ENCODE results near the gene LAMA4. TPM values are rescaled to one million over a fixed set of nuclear protein-coding genes. Genes with fewer than 3 reads are reported as not detected.

Gene LAMA4
- total RNA-seq, 1 experiment from 2014 or later = 11.9 TPM

DNA sequence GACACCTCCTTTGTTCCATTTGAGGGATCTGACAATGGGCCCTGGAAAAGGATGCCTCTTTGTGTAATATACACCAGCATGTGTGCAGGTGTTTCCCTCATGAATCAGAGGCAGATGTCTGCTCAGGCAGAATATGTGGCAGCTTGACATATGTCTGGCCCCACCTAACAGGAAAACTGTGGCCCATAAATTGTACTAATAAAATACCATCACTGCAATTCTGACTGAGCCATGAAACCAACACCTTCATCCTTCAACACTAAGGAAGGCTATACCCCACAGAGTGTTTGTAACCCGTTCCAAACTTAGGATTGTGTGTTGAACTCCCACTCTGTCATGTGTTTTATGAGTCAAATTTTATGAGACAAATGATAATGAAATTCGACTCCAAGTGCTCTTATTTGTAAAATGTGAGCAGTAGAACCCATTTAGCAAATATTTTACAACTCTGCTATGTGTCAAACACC is 22.7 kb downstream of the LAMA4 start:
- POLR2A ChIA-PET = no interaction called here
- H3K4me1 ChIP-seq (ENCODE audit: control insufficient read depth, insufficient read depth, low read length) = 0 out of 2 replicates have a peak, but pooled peaks cover 7% of the 10 kb centered on the region

DNA sequence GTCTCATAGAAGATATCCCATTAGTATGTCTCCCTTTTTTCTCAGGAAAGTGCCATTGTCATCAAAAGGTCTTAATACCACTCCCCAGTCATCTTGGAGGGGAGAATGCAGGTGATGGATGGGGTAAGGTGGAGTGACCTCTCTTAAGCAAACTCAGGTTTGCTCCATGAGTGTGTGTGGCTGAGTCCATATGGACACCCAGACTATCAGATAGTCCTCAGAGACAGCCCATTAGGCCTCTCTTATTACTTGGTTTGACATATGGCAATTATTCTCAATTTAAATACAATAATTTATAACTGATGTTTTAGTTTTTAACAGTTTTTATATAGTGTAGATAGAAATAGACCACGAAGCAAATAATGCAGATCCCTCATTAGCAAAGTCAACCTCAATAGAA is 23.2 kb downstream of the LAMA4 start:
- no peaks in the 10 kb centered on the region for H3K9me3 ChIP-seq (ENCODE audit: control insufficient read depth, insufficient read depth, low read depth, low read length)
- in situ Hi-C loops (cut with HindIII; ENCODE audit: low pct_unique_long_range_greater_than_20kb, low sequenced_read_pairs) = no loop called here
- intact Hi-C loops (cut with micrococcal nuclease; ENCODE audit: unreplicated experiment) = no loop called here
- no TSS peak for BruUV-seq (replicated peaks)
- no peaks in the 10 kb centered on the region for H3K36me3 ChIP-seq (ENCODE audit: control insufficient read depth, insufficient read depth, low read length)
- ChIA-PET POLR2A (no interaction called here), CTCF (no interaction called here)
- H3K4me1 ChIP-seq (ENCODE audit: control insufficient read depth, insufficient read depth, low read length) = 0 out of 2 replicates have a peak, but pooled peaks cover 7% of the 10 kb centered on the region
- no peak overlapping the region for H3K27ac ChIP-seq (ENCODE audit: low read length)
- no peak for DNase-seq (ENCODE audit: low read depth, low spot score)
- no peak overlapping the region for H3K4me3 ChIP-seq (ENCODE audit: low read depth in 2 of 2, low read length in 2 of 2)
- no peak for ATAC-seq
- TF ChIP-seq, protein P1, sequence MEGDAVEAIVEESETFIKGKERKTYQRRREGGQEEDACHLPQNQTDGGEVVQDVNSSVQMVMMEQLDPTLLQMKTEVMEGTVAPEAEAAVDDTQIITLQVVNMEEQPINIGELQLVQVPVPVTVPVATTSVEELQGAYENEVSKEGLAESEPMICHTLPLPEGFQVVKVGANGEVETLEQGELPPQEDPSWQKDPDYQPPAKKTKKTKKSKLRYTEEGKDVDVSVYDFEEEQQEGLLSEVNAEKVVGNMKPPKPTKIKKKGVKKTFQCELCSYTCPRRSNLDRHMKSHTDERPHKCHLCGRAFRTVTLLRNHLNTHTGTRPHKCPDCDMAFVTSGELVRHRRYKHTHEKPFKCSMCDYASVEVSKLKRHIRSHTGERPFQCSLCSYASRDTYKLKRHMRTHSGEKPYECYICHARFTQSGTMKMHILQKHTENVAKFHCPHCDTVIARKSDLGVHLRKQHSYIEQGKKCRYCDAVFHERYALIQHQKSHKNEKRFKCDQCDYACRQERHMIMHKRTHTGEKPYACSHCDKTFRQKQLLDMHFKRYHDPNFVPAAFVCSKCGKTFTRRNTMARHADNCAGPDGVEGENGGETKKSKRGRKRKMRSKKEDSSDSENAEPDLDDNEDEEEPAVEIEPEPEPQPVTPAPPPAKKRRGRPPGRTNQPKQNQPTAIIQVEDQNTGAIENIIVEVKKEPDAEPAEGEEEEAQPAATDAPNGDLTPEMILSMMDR (IDR thresholded peaks at IDR 0.05) = no peak
- TF ChIP-seq, protein P2, sequence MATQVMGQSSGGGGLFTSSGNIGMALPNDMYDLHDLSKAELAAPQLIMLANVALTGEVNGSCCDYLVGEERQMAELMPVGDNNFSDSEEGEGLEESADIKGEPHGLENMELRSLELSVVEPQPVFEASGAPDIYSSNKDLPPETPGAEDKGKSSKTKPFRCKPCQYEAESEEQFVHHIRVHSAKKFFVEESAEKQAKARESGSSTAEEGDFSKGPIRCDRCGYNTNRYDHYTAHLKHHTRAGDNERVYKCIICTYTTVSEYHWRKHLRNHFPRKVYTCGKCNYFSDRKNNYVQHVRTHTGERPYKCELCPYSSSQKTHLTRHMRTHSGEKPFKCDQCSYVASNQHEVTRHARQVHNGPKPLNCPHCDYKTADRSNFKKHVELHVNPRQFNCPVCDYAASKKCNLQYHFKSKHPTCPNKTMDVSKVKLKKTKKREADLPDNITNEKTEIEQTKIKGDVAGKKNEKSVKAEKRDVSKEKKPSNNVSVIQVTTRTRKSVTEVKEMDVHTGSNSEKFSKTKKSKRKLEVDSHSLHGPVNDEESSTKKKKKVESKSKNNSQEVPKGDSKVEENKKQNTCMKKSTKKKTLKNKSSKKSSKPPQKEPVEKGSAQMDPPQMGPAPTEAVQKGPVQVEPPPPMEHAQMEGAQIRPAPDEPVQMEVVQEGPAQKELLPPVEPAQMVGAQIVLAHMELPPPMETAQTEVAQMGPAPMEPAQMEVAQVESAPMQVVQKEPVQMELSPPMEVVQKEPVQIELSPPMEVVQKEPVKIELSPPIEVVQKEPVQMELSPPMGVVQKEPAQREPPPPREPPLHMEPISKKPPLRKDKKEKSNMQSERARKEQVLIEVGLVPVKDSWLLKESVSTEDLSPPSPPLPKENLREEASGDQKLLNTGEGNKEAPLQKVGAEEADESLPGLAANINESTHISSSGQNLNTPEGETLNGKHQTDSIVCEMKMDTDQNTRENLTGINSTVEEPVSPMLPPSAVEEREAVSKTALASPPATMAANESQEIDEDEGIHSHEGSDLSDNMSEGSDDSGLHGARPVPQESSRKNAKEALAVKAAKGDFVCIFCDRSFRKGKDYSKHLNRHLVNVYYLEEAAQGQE (IDR thresholded peaks at IDR 0.05; ENCODE audit: insufficient read depth in 1 of 2, low read depth in 2 of 2, low read length in 1 of 2) = no peak
- no peak for TF ChIP-seq TCF7L2 (IDR thresholded peaks at IDR 0.05; ENCODE audit: low read depth, low read length)
- TF ChIP-seq POLR2AphosphoS5 (IDR thresholded peaks at IDR 0.05; ENCODE audit: low read depth, low read length) = no peak
- no peak for TF ChIP-seq SIN3A (IDR thresholded peaks at IDR 0.05; ENCODE audit: borderline replicate concordance, insufficient read depth, low read depth, low read length)
- H3K27me3 ChIP-seq (ENCODE audit: control insufficient read depth, insufficient read depth, low read length) = no peaks in the 10 kb centered on the region

More for the DNA sequence above, 22.7 kb downstream of the LAMA4 start:
- DNase-seq (ENCODE audit: low read depth, low spot score) = no peak
- Histone ChIP-seq H3K36me3 (ENCODE audit: control insufficient read depth, insufficient read depth, low read length) (no peaks in the 10 kb centered on the region), H3K27ac (ENCODE audit: low read length) (no peak overlapping the region), H3K4me3 (ENCODE audit: low read depth in 2 of 2, low read length in 2 of 2) (no peak overlapping the region), H3K27me3 (ENCODE audit: control insufficient read depth, insufficient read depth, low read length) (no peaks in the 10 kb centered on the region), H3K9me3 (ENCODE audit: control insufficient read depth, insufficient read depth, low read depth, low read length) (no peaks in the 10 kb centered on the region)
- BruUV-seq (replicated peaks) = no TSS peak
- intact Hi-C loops (cut with micrococcal nuclease; ENCODE audit: unreplicated experiment) = no loop called here
- TF ChIP-seq, protein P1 (IDR thresholded peaks at IDR 0.05) = no peak
- TF ChIP-seq, protein P2 (IDR thresholded peaks at IDR 0.05; ENCODE audit: insufficient read depth in 1 of 2, low read depth in 2 of 2, low read length in 1 of 2) = no peak
- TF ChIP-seq TCF7L2 (IDR thresholded peaks at IDR 0.05; ENCODE audit: low read depth, low read length) (no peak), POLR2AphosphoS5 (IDR thresholded peaks at IDR 0.05; ENCODE audit: low read depth, low read length) (no peak), SIN3A (IDR thresholded peaks at IDR 0.05; ENCODE audit: borderline replicate concordance, insufficient read depth, low read depth, low read length) (no peak)
- in situ Hi-C loops (cut with HindIII; ENCODE audit: low pct_unique_long_range_greater_than_20kb, low sequenced_read_pairs) = no loop called here
- no peak for ATAC-seq
- CTCF ChIA-PET = interaction anchor here (0.9 kb wide), 1 partner anchor 1758 kb away, joined by 3 read pairs; no protein-coding TSS in a partner anchor

Measured in Panc1 (cell line).